NOMO-1 treated with dmso at 0.1 percent for 144 hours (cell line): ENCODE measurements around the gene SGCD.
"Not testable (repeated sequence)": the region's sequence is repeated elsewhere in the genome, so short reads cannot be mapped to it uniquely, and the experiment has no call there.

Experiments used
- DNase-seq: peaks from one replicate; lab custom pipeline; 2025; ENCODE audit not compliant: unreplicated experiment; lab: John Stamatoyannopoulos, UW

SGCD gene

DNA sequence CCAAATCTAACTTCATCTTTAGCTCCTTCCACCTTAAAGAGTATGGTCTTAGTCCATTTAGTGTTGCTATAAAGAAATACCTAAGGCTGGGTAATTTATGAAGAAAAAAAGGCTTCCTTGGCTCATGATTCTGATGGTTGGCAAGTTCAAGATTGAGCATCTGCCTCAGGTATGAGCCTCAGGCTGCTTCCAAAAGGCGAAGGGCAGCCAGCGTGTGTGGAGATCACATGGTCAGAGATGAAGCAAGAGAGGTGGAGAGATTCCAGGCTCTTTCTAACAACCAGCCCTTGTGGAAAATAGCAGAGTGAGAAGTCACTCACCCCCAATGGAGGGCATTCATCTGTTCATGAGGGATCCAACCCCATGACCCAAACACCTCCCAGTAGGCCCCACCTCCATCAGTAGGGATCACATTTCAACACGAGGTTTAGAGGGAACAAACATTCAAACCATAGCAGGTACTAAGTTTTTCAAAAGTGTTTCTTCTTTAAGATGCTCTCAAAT is 225.9 kb downstream of the SGCD start:
- DNase-seq, result no peak

DNA sequence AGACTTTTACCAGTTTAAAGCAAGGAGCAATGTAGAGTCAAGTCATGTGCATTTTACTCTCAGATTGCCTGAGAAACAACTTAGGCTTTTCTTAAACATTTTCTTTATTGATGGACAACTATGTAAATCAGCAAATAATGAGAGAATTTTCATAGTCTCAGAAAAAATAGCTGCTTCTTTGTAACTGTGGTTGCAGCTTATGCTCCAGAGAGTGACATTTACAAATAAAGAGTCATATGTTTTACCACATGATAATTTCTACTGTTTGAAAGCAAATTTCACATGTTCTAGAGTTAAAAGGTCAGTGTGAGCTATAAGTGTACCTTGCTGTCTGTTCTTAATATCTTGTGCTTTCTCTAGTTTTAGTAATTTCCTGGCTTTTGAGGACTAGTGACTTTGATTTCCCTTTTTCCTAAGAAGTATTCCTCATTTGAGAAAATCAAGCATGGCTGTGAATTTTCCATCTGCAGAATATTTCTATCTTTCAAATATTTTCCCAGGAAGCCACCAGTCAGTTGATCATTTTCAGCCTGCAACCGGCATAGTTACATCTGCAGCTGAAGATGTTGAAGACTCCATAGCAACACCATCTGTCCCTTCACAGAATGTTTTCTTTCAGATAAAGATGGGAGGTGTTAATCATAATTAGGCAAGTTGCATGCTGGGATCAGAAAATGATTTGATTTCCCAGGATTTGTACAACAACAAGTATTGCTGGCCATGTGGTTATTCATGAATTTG is 229.9 kb downstream of the SGCD start:
- no peak for DNase-seq

GRCh38 chr5:156560002-156560401 is 233.0 kb downstream of the SGCD start:
- DNase-seq, result no peak

DNA sequence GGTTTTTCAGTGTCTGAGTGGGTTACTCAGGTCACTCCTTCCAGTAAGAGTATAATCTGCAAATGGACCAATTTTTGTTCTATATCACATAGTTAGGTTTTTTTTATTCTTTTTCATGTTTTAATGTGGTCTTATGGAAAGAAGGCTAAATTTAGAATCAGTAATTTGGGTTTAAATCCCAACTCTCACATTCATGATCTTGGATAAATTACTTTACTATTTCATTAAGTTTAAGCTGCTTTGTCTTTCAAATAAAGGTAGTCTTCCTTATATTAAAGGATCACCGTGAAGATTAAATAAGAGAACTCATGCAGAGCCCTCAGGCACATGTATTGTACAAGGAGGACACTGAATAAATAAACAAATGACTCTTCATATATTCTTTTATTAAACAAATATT is 234.7 kb downstream of the SGCD start:
- DNase-seq, result no peak

DNA sequence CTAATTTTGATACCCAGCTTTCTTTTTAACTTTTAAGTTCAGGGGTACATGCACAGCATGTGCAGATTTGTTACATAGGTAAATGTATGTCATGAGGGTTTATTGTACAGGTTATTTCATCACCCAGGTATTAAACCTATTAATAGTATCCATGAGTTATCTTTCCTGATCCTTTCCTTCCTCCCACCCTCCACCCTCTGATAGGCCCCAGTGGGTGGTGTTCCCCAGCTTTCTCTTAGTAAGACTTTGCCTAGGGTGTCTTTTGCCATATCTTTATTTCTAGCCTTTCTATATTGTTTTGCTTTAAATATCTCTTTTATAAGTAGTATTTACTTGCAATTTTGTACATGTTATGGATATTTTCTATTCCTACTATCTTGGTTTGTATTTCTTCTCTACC is 243.7 kb downstream of the SGCD start:
- DNase-seq, result no peak

GRCh38 chr5:156581725-156582124 is 254.8 kb downstream of the SGCD start:
- DNase-seq, result no peak

DNA sequence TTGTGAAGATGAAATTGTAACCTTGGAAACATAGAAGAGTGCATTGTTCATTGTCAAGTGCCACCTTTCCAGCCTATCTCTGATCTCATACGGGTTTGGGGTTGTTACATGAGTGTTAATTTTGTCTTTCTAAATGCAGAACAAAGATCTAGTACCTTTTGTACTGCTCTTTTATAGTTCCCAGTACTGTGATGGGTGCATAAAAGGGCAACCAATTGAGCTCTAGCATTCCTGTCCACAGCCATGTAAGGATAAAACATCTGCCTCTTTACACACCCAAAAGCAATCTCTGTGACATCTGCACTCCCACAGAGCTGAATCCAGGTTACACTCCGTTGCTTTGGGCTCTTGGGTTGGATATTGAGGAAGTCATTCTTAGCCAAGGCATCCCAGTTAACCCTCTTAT is 255.2 kb downstream of the SGCD start:
- no peak for DNase-seq

DNA sequence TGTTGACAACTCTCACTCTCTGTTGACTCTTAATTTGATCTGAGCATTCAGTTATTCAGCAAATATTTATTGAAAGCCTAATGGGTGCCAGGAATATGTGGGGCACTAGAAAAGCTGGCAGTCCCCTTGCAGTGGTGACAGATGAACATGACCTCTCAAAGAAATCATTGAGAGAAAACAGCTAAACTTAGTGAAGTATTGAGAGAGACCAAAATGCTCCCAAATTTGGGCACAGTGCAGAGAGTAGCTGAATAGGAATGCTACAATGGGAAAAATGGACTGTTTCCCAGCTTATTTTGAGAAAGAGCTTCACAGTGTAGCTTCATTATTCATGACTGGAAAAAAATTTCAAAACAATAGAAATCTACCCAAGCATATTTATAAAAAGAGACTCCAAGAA is 257.9 kb downstream of the SGCD start:
- no peak for DNase-seq

DNA sequence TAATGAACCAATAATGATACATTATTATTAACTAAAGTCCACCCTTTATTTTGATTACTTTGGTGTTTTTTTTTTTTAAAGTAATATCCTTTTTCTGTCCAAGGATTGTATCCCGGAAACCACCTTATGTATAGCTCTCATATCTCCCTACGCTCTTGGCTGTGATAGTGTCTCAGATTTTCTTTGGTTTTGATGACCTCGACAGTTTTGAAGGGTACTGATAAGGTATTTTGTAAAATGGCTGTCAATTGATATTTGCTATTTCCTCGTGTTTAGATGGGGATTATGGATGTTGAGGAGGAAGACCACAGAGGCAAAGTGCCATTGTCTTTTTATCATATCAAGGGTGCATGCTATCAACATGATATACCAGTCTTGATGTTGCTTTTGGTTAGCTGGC is 259.0 kb downstream of the SGCD start:
- no peak for DNase-seq

DNA sequence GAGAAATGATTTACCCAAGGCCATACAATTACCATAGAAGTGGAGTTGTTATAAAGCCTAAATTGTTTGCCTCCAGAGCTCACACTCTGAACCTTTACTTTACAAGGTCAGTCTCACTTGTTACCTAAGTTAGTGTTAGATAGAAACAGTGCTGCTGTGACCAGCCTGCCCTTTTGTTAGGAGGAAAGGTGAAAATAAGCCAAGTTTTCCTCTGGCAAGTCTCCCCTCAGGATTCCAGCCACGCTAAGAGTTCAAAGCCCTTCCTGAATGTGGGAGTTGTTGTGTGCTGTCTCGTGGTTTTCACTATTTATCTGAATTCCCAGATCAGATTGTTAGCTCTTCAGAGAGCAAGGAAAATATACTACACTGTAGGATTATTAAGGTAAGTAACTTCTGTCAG is 260.0 kb downstream of the SGCD start:
- DNase-seq, result no peak

GRCh38 chr5:156588306-156588705 is 261.3 kb downstream of the SGCD start:
- no peak for DNase-seq

GRCh38 chr5:156589104-156589945 is 262.4 kb downstream of the SGCD start:
- DNase-seq, result no peak

GRCh38 chr5:156589946-156590216 is 262.9 kb downstream of the SGCD start:
- DNase-seq, result no peak

DNA sequence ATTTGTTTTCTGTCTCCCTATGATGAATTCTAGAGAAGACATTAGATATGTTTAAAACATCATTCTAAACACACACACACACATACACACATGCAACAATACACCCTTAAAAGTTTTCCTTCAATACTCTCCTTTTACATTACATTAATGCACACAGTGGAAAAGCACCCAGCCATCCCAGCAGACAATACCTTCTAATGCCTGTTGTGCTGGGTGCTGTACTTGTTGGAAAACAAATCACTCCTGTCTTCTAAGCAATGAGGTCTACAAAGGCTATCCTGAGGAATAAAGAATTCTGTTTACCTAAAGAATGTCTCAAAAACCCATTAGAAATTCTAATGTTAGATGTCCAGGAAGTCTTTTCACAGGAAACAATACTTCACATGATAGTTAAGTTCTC is 264.0 kb downstream of the SGCD start:
- no peak for DNase-seq

- no peak for DNase-seq
Measured at GRCh38 chr5:156591631-156592030, 264.7 kb downstream of the SGCD start.

DNA sequence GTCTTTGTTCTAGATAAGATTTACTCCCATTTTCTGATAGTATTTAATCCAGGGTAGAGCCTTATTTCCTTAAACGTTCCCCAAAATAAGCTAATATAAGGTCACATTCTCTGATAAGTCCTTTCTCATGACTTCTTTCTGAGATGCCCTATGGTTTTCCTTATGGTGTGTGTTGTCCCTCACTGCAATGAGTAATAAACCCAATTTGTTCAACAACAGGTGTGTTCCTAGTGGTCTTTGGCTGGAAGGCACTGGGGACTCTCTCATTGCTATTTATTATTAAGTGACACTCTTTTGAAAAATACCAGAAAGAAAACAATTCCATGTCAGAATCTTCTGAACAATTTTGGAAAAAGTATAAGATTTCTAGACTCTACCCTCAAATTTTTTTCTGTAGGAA is 266.6 kb downstream of the SGCD start:
- DNase-seq, result no peak

- no peak for DNase-seq
Measured at GRCh38 chr5:156594406-156594805, 267.4 kb downstream of the SGCD start.

GRCh38 chr5:156595132-156595787 is 268.3 kb downstream of the SGCD start:
- DNase-seq, result no peak

GRCh38 chr5:156597276-156597675 is 270.3 kb downstream of the SGCD start:
- DNase-seq, result no peak

DNA sequence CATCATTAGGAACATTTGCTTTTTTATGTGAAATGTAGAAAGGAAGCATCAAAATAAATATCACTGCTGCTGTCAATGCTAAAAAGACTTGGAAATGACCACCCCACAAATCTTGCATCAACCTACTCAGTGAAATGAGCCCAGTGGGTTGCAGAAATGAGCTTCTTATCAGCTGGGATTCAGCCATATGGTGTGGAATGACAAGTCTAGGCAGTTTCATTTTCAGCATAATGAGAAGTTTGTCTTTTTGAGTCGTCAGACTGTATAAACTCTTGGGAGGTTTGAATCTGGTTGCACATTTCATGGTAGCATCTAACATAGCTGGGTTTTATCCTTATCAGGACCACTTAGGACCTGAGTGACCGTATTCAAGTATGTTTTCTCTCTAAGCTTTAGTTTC is 272.0 kb downstream of the SGCD start:
- no peak for DNase-seq

DNA sequence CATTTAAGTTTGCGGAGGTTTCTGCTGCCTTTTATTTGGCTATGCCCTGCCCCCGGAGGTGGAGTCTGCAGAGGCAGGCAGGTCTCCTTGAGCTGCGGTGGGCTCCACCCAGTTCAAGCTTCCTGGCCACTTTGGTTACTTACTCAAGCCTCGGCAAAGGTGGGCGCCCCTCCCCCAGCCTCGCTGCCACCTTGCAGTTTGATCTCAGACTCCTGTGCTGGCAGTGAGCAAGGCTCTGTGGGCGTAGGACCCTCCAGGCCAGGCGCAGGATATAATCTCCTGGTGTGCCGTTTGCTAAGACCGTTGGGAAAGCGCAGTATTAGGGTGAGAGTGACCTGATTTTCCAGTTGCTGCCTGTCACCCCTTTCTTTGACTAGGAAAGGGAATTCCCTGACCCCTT is 283.6 kb downstream of the SGCD start:
- not testable (repeated sequence) for DNase-seq

DNA sequence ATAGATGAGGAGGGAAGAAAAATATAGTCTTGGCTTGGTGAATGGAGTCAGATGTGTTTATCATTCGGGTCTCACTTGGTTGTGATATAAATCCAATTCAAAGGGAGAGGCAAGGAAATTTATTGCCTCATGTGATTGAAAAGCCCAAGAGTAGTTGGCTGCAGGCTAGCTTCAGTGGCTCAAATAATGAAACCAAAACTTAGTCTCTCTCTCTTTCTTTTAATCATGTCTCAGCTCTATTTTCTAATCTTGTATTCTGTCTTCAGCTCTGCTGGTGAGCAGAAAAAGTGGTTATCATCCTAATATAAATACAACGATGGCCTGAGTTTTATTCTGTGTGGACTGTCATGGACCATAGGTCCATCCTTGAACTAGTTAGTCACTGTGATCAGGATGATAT is 288.9 kb downstream of the SGCD start:
- no peak for DNase-seq
